ENCODE measurements around the gene RPS3A. TPM values are rescaled to one million over a fixed set of nuclear protein-coding genes. Genes with fewer than 3 reads are reported as not detected.
"Not testable (repeated sequence)": the region's sequence is repeated elsewhere in the genome, so short reads cannot be mapped to it uniquely, and the experiment has no call there.

Gene RPS3A
- total RNA-seq, 1 donor from 2014 or later: 1,447 TPM

DNA sequence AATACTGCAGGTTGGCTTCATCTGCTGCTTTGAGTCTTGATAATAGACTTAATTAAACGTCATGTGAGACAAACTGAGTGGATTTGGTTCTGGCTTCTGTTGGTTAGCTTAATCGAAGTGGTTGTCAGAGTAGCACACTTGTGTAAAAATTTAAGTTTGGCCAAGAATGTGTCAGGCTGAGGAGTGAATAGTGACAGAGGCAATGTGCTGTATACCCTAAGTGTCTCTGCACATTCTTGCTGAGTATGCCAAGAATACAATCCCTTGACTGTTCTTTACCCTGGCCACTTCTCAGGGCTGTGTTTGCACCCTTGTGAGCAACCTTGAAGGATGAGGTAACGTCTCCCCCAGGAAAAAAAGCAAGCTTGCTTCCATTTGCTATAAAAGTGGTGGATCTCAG lies 14.9 kb downstream of the RPS3A start:
- intact Hi-C loops (cut with DNase I): no loop called here
- H3K9me3 ChIP-seq: no peaks in the 10 kb centered on the region
- ATAC-seq (peak; percentile 55 to 66), DNase-seq (no peak)
- no peak overlapping the region for H3K27ac ChIP-seq
- H3K27me3 ChIP-seq (ENCODE audit: low read depth): no peaks in the 10 kb centered on the region
- H3K4me1 ChIP-seq: peaks cover 11% of the 10 kb centered on the region
- H3K36me3 ChIP-seq: peaks cover 40% of the 10 kb centered on the region
- no peak overlapping the region for H3K4me3 ChIP-seq
- TF ChIP-seq, protein P1, sequence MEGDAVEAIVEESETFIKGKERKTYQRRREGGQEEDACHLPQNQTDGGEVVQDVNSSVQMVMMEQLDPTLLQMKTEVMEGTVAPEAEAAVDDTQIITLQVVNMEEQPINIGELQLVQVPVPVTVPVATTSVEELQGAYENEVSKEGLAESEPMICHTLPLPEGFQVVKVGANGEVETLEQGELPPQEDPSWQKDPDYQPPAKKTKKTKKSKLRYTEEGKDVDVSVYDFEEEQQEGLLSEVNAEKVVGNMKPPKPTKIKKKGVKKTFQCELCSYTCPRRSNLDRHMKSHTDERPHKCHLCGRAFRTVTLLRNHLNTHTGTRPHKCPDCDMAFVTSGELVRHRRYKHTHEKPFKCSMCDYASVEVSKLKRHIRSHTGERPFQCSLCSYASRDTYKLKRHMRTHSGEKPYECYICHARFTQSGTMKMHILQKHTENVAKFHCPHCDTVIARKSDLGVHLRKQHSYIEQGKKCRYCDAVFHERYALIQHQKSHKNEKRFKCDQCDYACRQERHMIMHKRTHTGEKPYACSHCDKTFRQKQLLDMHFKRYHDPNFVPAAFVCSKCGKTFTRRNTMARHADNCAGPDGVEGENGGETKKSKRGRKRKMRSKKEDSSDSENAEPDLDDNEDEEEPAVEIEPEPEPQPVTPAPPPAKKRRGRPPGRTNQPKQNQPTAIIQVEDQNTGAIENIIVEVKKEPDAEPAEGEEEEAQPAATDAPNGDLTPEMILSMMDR (IDR thresholded peaks at IDR 0.05): no peak

DNA sequence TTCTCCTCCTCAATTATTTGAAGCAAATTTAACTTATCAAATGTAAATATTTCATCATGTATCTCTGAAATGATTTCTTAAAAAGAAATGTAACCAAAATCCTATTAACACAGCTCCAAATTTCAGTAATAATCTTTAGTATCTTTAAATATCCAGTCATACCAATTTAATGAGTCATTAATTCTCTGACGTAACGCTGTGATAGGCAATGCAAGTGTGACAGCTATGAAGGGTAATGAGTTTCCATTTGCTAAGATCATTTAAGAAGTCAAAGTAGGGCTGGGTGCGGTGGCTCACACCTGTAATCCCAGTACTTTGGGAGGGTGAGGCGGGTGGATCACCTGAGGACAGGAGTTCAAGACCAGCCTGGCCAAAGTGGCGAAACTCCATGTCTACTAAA lies 15.6 kb downstream of the RPS3A start:
- Histone ChIP-seq H3K36me3 (peaks cover 47% of the 10 kb centered on the region), H3K9me3 (no peaks in the 10 kb centered on the region), H3K27ac (no peak overlapping the region), H3K27me3 (ENCODE audit: low read depth) (no peaks in the 10 kb centered on the region), H3K4me3 (no peak overlapping the region), H3K4me1 (peaks cover 11% of the 10 kb centered on the region)
- DNase-seq (no peak), ATAC-seq (no peak)
- TF ChIP-seq, protein P1 (IDR thresholded peaks at IDR 0.05): no peak
- intact Hi-C loops (cut with DNase I): no loop called here

DNA sequence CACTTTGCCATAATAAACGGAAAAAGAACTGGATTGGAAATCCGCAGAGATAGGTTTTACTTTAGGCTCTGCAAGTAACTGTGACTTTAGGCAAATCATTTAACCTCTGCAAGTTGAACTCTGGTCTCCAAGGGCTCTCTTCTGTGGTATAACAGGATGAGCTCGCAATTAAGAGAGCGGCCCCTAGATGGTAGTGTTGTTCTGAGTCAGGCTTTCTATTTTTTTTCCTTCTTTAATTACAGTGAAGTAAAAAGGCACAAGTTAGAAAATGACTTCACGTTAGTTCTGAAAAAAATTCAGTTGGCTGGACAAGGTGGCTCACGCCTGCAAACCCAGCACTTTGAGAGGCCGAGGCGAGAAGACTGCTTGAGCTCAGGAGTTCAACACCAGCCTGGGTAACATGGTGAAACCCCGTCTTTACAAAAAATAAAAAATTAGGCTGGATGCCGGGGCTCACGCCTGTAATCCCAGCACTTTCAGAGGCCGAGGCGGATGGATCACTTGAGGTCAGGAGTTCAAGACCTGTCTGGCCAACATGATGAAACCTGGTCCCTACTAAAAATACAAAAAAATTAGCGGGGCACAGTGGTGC lies 18.0 kb downstream of the RPS3A start:
- Histone ChIP-seq H3K9me3 (no peaks in the 10 kb centered on the region), H3K27me3 (ENCODE audit: low read depth) (no peaks in the 10 kb centered on the region), H3K36me3 (peaks cover 55% of the 10 kb centered on the region), H3K4me1 (peaks cover 11% of the 10 kb centered on the region), H3K4me3 (no peak overlapping the region), H3K27ac (no peak overlapping the region)
- ATAC-seq (peak; percentile 72 to 76), DNase-seq (no peak)
- intact Hi-C loops (cut with DNase I): no loop called here
- TF ChIP-seq, protein P1 (IDR thresholded peaks at IDR 0.05): peak; percentile 71

DNA sequence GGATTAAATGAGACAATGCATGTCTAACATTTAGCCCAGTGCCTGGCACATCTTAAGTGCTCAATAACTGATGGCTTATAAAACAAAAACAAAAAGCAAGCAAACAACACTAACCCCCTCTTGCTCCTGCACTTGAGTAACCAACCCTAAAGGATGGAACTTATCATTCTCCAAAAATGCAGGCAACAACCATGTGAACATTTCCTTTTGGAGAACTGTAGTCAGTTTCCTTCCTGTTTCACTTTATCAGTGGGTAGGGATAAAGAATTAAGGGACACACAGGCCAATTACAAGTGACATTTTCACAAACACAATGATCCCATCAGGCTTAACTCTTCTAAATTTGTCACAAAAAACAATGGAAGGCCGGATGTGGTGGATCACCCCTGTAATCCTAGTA lies 30.4 kb downstream of the RPS3A start:
- no peaks in the 10 kb centered on the region for H3K27me3 ChIP-seq (ENCODE audit: low read depth)
- no peaks in the 10 kb centered on the region for H3K9me3 ChIP-seq
- ATAC-seq (no peak), DNase-seq (no peak)
- intact Hi-C loops (cut with DNase I): no loop called here
- peaks cover 94% of the 10 kb centered on the region for H3K36me3 ChIP-seq
- H3K27ac ChIP-seq: no peak overlapping the region
- H3K4me3 ChIP-seq: no peak overlapping the region
- TF ChIP-seq, protein P1 (IDR thresholded peaks at IDR 0.05): no peak
- H3K4me1 ChIP-seq: no peaks in the 10 kb centered on the region

DNA sequence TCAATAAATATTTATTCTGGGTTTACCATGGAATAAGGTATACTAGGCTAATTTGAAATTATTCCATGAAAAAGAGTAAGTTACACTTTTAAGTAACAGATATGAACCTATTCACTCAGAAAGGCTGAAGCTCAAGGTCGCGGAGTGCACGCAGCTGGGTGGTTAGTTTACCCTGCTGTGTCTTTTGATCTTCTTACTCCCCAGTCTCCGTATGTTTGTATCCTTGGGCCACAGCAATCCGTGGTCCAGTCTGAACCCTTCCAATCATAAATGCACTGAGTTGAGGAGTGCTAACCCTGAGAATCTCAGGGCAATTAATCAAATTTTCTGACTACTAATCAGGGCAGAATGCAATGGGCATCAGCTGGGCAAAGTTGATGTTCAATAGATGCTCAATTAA lies 33.9 kb downstream of the RPS3A start:
- H3K27me3 ChIP-seq (ENCODE audit: low read depth): no peaks in the 10 kb centered on the region
- TF ChIP-seq, protein P1 (IDR thresholded peaks at IDR 0.05): no peak
- no peaks in the 10 kb centered on the region for H3K9me3 ChIP-seq
- no peaks in the 10 kb centered on the region for H3K4me1 ChIP-seq
- H3K27ac ChIP-seq: no peak overlapping the region
- peaks cover 94% of the 10 kb centered on the region for H3K36me3 ChIP-seq
- no peak overlapping the region for H3K4me3 ChIP-seq
- intact Hi-C loops (cut with DNase I): no loop called here
- ATAC-seq (no peak), DNase-seq (no peak)

DNA sequence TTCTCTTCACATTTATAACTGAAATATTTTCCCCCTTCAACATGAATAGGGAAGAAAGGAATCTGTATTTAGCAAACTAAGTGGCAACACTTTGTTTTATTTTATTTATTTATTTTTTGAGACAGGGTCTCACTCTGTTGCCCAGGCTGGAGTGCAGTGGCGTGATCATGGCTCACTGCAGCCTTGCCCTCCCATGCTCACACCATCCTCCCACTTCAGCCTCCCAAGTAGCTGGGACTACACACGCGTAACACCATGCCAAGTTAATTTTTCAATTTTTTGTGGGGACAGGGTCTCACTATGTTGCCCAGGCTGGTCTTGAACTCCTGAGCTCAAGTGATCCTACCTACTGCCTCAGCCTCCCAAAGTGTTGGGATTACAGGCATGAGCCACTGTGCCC lies 36.6 kb downstream of the RPS3A start:
- H3K27me3 ChIP-seq (ENCODE audit: low read depth); intact Hi-C loops (cut with DNase I); H3K9me3 ChIP-seq; H3K4me1 ChIP-seq; H3K27ac ChIP-seq; H3K4me3 ChIP-seq; ATAC-seq; DNase-seq: not testable (repeated sequence)
- H3K36me3 ChIP-seq: peaks cover 91% of the 10 kb centered on the region

Measured in lower lobe of right lung (tissue), 2 donors.